ENCODE results near the gene CLDN19. TPM values are rescaled to one million over a fixed set of nuclear protein-coding genes. Genes with fewer than 3 reads are reported as not detected.

CLDN19 gene
- total and polyA plus RNA-seq, 2 donors (not counting 1 experiment from before 2014, with no cell fraction given) = 0.03 TPM; not detected in 1

DNA sequence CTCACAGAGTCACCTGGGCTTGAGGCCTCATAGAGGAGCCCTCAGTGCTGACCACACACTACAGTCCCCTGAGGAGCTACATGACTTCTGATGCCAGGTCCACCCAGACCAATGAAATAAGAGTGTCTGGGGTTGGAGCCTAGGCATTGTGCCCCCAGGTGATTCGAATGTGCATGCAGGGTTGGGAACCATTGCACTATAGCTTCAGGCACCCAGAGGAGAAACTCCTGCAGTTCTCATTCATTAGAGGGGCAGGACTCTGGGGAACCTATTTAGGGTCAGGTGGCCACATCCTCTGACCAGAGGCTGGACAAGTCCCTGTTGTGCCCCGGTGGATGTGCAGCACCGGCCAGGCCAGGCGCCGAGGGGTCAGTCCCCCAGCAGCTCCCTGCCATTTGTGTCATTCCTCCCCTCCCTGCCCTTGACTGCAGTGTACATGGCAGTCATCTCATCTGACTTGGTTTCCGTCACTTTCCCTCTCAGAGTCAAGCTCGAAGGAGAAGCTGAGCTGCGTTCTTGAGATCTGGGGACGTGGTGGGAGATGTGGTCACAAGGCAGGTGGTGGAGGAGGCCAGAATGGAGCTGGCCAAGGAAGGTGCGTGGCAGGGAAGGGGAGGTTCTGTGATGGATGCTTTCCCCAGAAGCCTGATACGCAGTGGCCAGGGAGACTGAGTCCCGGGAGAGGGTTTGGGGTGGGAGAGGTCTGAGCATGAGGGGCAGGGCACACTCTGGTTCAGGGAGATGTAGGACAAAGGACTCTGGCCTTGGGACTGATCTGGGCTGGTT is 6.4 kb downstream of the CLDN19 start:
- TF ChIP-seq CTCF (IDR thresholded peaks at IDR 0.05) = no peak
- TF ChIP-seq EZH2 (IDR thresholded peaks at IDR 0.05; ENCODE audit: borderline replicate concordance, insufficient read depth, low read depth, low read length, poor library complexity, severe bottlenecking) = no peak
- Mint-ChIP-seq H3K27ac (no peak overlapping the region), H3K4me1 (peaks cover 12% of the 10 kb centered on the region), H3K4me3 (no peak overlapping the region), H3K27me3 (no peaks in the 10 kb centered on the region), H3K9me3 (ENCODE audit: insufficient read depth) (no peaks in the 10 kb centered on the region)
- no peaks in the 10 kb centered on the region for H3K79me2 ChIP-seq (ENCODE audit: control insufficient read depth, insufficient read depth, low read length)
- H3K4me1 ChIP-seq (ENCODE audit: control insufficient read depth in 2 of 2, insufficient read depth in 2 of 2, low read length in 2 of 2) = peaks cover 10 to 16% of the 10 kb centered on the region in 2 donors
- H3K9me3 ChIP-seq (ENCODE audit: control extremely low read depth in 1 of 3, control insufficient read depth in 2 of 3, insufficient read depth in 1 of 3, low read length in 2 of 3) = no peaks in the 10 kb centered on the region
- H3K4me3 ChIP-seq (ENCODE audit: control extremely low read depth in 1 of 5, extremely low read depth in 1 of 5, insufficient read depth in 1 of 5, low read depth in 2 of 5, low read length in 4 of 5) = no peak overlapping the region
- ChIA-PET CTCF (no interaction called here), POLR2A (no interaction called here)
- no peak overlapping the region for H2AFZ ChIP-seq (ENCODE audit: insufficient read depth, low read depth, low read length, poor library complexity, severe bottlenecking)
- 87% methylated on average over 9 of the region's 12 CpGs for WGBS (ENCODE audit: insufficient coverage)
- no peak for DNase-seq
- no peaks in the 10 kb centered on the region for H3K36me3 ChIP-seq (replicated peaks in 1 of 2; ENCODE audit: control extremely low read depth in 1 of 2, control insufficient read depth in 1 of 2, extremely low read depth in 1 of 2, insufficient read depth in 2 of 2, low read length in 1 of 2)
- no peak for ATAC-seq (ENCODE audit: low read depth)
- intact Hi-C loops (cut with micrococcal nuclease) = no loop called here
- H3K27me3 ChIP-seq (replicated peaks in 1 of 4; ENCODE audit: control extremely low read depth in 1 of 4, control insufficient read depth in 3 of 4, insufficient read depth in 4 of 4, low read length in 3 of 4) = no peaks in the 10 kb centered on the region
- H3K27ac ChIP-seq (ENCODE audit: low read length in 2 of 2) = no peak overlapping the region
- no peak overlapping the region for H3K9ac ChIP-seq (ENCODE audit: low read length)
- no peaks in the 10 kb centered on the region for H4K20me1 ChIP-seq (ENCODE audit: control insufficient read depth, insufficient read depth, low read length, poor library complexity, severe bottlenecking)
- no peak overlapping the region for H3K4me2 ChIP-seq (replicated peaks; ENCODE audit: low read depth, low read length, poor library complexity, severe bottlenecking)

DNA sequence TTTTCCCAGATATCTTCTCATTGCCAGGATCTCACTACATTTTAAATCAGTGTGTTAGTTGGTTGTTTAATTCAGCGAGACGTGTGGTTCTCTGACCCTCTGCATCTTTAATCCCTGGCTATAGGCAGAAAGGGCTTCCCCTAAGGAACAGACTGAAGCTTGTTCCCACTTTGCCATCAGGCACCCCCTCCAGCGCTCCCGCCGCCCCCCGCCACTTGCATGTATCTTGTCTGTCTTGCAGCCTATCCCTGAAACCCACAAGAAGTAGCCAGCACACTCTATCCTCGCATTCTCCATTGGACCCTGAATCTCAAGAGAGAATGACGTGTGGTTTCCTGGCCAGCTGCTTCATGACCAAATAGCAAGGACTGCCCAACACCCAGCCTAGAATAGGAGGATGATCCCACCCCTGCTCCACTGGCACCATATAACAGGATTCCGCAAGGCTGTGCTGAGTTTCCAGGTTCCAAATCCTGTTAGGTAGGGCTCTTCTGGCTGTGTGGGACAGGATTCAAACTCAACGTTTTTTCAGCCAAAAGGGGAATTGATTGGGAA is 7.8 kb downstream of the CLDN19 start:
- CTCF ChIA-PET = no interaction called here
- Mint-ChIP-seq H3K9me3 (ENCODE audit: insufficient read depth) (no peaks in the 10 kb centered on the region), H3K4me3 (no peak overlapping the region), H3K27me3 (no peaks in the 10 kb centered on the region), H3K27ac (no peak overlapping the region), H3K4me1 (peaks cover 10% of the 10 kb centered on the region)
- Histone ChIP-seq H3K4me2 (replicated peaks; ENCODE audit: low read depth, low read length, poor library complexity, severe bottlenecking) (no peak overlapping the region), H3K36me3 (replicated peaks in 1 of 2; ENCODE audit: control extremely low read depth in 1 of 2, control insufficient read depth in 1 of 2, extremely low read depth in 1 of 2, insufficient read depth in 2 of 2, low read length in 1 of 2) (no peaks in the 10 kb centered on the region), H4K20me1 (ENCODE audit: control insufficient read depth, insufficient read depth, low read length, poor library complexity, severe bottlenecking) (no peaks in the 10 kb centered on the region), H3K79me2 (ENCODE audit: control insufficient read depth, insufficient read depth, low read length) (no peaks in the 10 kb centered on the region), H3K27me3 (replicated peaks in 1 of 4; ENCODE audit: control extremely low read depth in 1 of 4, control insufficient read depth in 3 of 4, insufficient read depth in 4 of 4, low read length in 3 of 4) (no peaks in the 10 kb centered on the region), H2AFZ (ENCODE audit: insufficient read depth, low read depth, low read length, poor library complexity, severe bottlenecking) (no peak overlapping the region), H3K9ac (ENCODE audit: low read length) (no peak overlapping the region), H3K9me3 (ENCODE audit: control extremely low read depth in 1 of 3, control insufficient read depth in 2 of 3, insufficient read depth in 1 of 3, low read length in 2 of 3) (no peaks in the 10 kb centered on the region), H3K4me1 (ENCODE audit: control insufficient read depth in 2 of 2, insufficient read depth in 2 of 2, low read length in 2 of 2) (peaks cover 6 to 8% of the 10 kb centered on the region in 2 donors), H3K4me3 (ENCODE audit: control extremely low read depth in 1 of 5, extremely low read depth in 1 of 5, insufficient read depth in 1 of 5, low read depth in 2 of 5, low read length in 4 of 5) (no peak overlapping the region), H3K27ac (ENCODE audit: low read length in 2 of 2) (no peak overlapping the region)
- intact Hi-C loops (cut with micrococcal nuclease) = no loop called here
- WGBS (ENCODE audit: insufficient coverage) = 82% methylated on average over 6 of the region's 10 CpGs
- ATAC-seq (ENCODE audit: low read depth) (no peak), DNase-seq (no peak)
- TF ChIP-seq EZH2 (IDR thresholded peaks at IDR 0.05; ENCODE audit: borderline replicate concordance, insufficient read depth, low read depth, low read length, poor library complexity, severe bottlenecking) = no peak
- no peak for TF ChIP-seq CTCF (IDR thresholded peaks at IDR 0.05)
- POLR2A ChIA-PET = no interaction called here

Measured in B cell (primary cell).